Transverse colon (tissue), 4 donors: ENCODE results near the gene IL17RE. TPM values are rescaled to one million over a fixed set of nuclear protein-coding genes. Genes with fewer than 3 reads are reported as not detected.

Experiments
- DNase-seq: peaks from one replicate; pipeline ENCODE4 v3.0.0-alpha.2; 2019
- H3K27ac ChIP-seq, 4 donors: fragments of 200-600 bp; sonication (generic); 2 replicates each; pipeline ENCODE4 v1.5.1; 2016 to 2018; ENCODE audit warnings: inconsistent platforms in 4 of 4
- H3K27me3 ChIP-seq: fragments of 200-600 bp; sonication (generic); 2 replicates; pipeline ENCODE4 v1.5.1; 2017; ENCODE audit warnings: inconsistent platforms
- H3K36me3 ChIP-seq, 4 donors: fragments of 200-600 bp; sonication (generic); 2 replicates each; pipeline ENCODE4 v1.5.1; 2017 to 2019; ENCODE audit warnings: inconsistent platforms in 4 of 4
- H3K4me1 ChIP-seq, 4 donors: fragments of 200-600 bp; sonication (generic); 2 replicates each; pipeline ENCODE4 v1.5.1; 2017 to 2020; ENCODE audit warnings: inconsistent platforms in 4 of 4
- H3K4me3 ChIP-seq, 4 donors: fragments of 200-600 bp; sonication (generic); 1 replicate in 1 of 4; 2 replicates in 3 of 4; pipeline versions ENCODE4 v1.5.1 to v1.6.1; 2017 to 2019; ENCODE audit warnings: inconsistent platforms in 4 of 4
- H3K9me3 ChIP-seq, 2 donors: fragments of 200-600 bp; sonication (generic); 2 replicates each; pipeline ENCODE4 v1.5.1; 2017 to 2019; ENCODE audit warnings: inconsistent platforms in 2 of 2
- CTCF ChIP-seq, 5 experiments: fragments of 200-600 bp in 3 of 5; fragments of 450-650 bp in 2 of 5; sonication (generic) in 3 of 5; IDR thresholded peaks; 1 replicate in 2 of 5; 2 replicates in 3 of 5; pipeline ENCODE4 v1.5.1; 2016 to 2017; ENCODE audit warnings: antibody characterized with exemption in 5 of 5, inconsistent platforms in 3 of 5, mild to moderate bottlenecking in 2 of 5, moderate library complexity in 1 of 5
- EP300 ChIP-seq: sonication (generic); formaldehyde crosslinking; IDR thresholded peaks from one replicate; pipeline ENCODE4 v1.6.1; 2017; ENCODE audit warnings: antibody characterized with exemption, low read depth
- POLR2A ChIP-seq: fragments of 450-650 bp; IDR thresholded peaks from one replicate; pipeline ENCODE4 v1.6.1; 2016; ENCODE audit warnings: antibody characterized with exemption, mild to moderate bottlenecking, moderate library complexity
- POLR2AphosphoS5 ChIP-seq, 3 donors: sonication (generic); formaldehyde crosslinking; IDR thresholded peaks; one replicate each; pipeline ENCODE4 v1.6.1; 2016; ENCODE audit warnings: antibody characterized with exemption in 3 of 3
- WGBS, 2 donors: methylation state at CpG; one replicate each; pipeline ENCODE4 v1.1.5; 2018; ENCODE audit warnings: low coverage in 1 of 2; 5-methylcytosine and 5-hydroxymethylcytosine counted together
- in situ Hi-C, 4 donors: fragments of 200-750 bp; cut with MboI; loops; one replicate each; pipeline versions ENCODE4 v1.15.0 to v1.15.1; 2017; ENCODE audit warnings: low sequenced_read_pairs in 3 of 4, low pct_ligation_motif_present in 1 of 4, low pct_unique_long_range_greater_than_20kb in 1 of 4
- intact Hi-C: fragments of 100-400 bp; cut with DNase I; formaldehyde crosslinking; loops from one replicate; pipeline ENCODE4 v1.15.1; 2023; ENCODE audit warnings: low total_unique reads
- total RNA-seq, 4 donors: library from RNA; depleted of rRNA; stranded (reverse); fragments of >200 nt; gene quantifications; one replicate each; pipeline ENCODE4 v1.1.0, GENCODE V29; 2016

IL17RE gene
- total RNA-seq, 4 donors from 2014 or later = 81.5 to 178 (median 108) TPM

GRCh38 chr3:9942164-9942563 is 39.5 kb downstream of the IL17RE start:
- no peaks in the 10 kb centered on the region for H3K27me3 ChIP-seq
- H3K4me1 ChIP-seq = peaks cover 0 to 12% (median 4%) of the 10 kb centered on the region in 4 donors
- WGBS, 2 donors = 88 to 100% methylated on average over 2 to 4 of the region's 4 CpGs
- in situ Hi-C loops (no loop called here), intact Hi-C loops (loop anchor here (10.0 kb wide), 1 partner anchor 83 kb away; the partner anchor contains the start of gene FANCD2)
- no peaks in the 10 kb centered on the region for H3K36me3 ChIP-seq
- no peak for DNase-seq
- H3K4me3 ChIP-seq = no peak overlapping the region
- no peak for TF ChIP-seq POLR2A
- no peak for TF ChIP-seq CTCF (IDR thresholded peaks at IDR 0.05)
- no peaks in the 10 kb centered on the region for H3K9me3 ChIP-seq
- no peak overlapping the region for H3K27ac ChIP-seq

- Histone ChIP-seq H3K4me1 (peaks cover 1 to 22% (median 12%) of the 10 kb centered on the region in 4 donors), H3K9me3 (no peaks in the 10 kb centered on the region), H3K27ac (no peak overlapping the region), H3K36me3 (no peaks in the 10 kb centered on the region), H3K4me3 (no peak overlapping the region), H3K27me3 (no peaks in the 10 kb centered on the region)
- DNase-seq = no peak
- in situ Hi-C loops = no loop called here
- no peak for TF ChIP-seq POLR2A
- no peak for TF ChIP-seq CTCF (IDR thresholded peaks at IDR 0.05)
- no peak for TF ChIP-seq POLR2AphosphoS5 (IDR thresholded peaks at IDR 0.05)
- TF ChIP-seq EP300 = no peak
- intact Hi-C loops = loop anchor here (10.0 kb wide), 1 partner anchor 82 kb away; the partner anchor contains the start of gene FANCD2
- WGBS, 2 donors = 92% methylated on average over 11 of the region's 11 CpGs; no CpG with 5 or more reads in 1 of the 2 donors
Measured at GRCh38 chr3:9942934-9943690, 40.5 kb downstream of the IL17RE start.

- Histone ChIP-seq H3K9me3 (no peaks in the 10 kb centered on the region), H3K27ac (no peak overlapping the region), H3K36me3 (no peaks in the 10 kb centered on the region), H3K4me1 (peaks cover 3 to 22% (median 13%) of the 10 kb centered on the region in 4 donors), H3K27me3 (no peaks in the 10 kb centered on the region), H3K4me3 (no peak overlapping the region)
- TF ChIP-seq CTCF (IDR thresholded peaks at IDR 0.05) (no peak), POLR2AphosphoS5 (IDR thresholded peaks at IDR 0.05) (no peak), EP300 (no peak), POLR2A (no peak)
- no peak for DNase-seq
- 96% methylated on average over 11 of the region's 11 CpGs; no CpG with 5 or more reads in 1 of the 2 donors for WGBS, 2 donors
- in situ Hi-C loops (no loop called here), intact Hi-C loops (loop anchor here (10.0 kb wide), 1 partner anchor 81 kb away; the partner anchor contains the start of gene FANCD2)
Measured at GRCh38 chr3:9944271-9944670, 41.6 kb downstream of the IL17RE start.

- 77 to 84% methylated on average over 8 to 10 of the region's 10 CpGs for WGBS, 2 donors
- intact Hi-C loops (loop anchor here (10.0 kb wide), 1 partner anchor 79 kb away; the partner anchor contains the start of gene FANCD2), in situ Hi-C loops (no loop called here)
- no peak for DNase-seq
- Histone ChIP-seq H3K36me3 (no peaks in the 10 kb centered on the region), H3K4me1 (peaks cover 3 to 22% (median 13%) of the 10 kb centered on the region in 4 donors), H3K4me3 (no peak overlapping the region), H3K27me3 (no peaks in the 10 kb centered on the region), H3K27ac (peak overlapping the region in 1 of 4 donors; percentile 89), H3K9me3 (no peaks in the 10 kb centered on the region)
- TF ChIP-seq CTCF (IDR thresholded peaks at IDR 0.05) (no peak), EP300 (no peak), POLR2A (no peak), POLR2AphosphoS5 (IDR thresholded peaks at IDR 0.05) (no peak)
Measured at GRCh38 chr3:9945358-9945757, 42.7 kb downstream of the IL17RE start.
